OCI-M2 (cell line): ENCODE data around the gene RNF144A.

Experiments
- DNase-seq: peaks from one replicate; lab custom pipeline; 2025; ENCODE audit not compliant: unreplicated experiment; lab: John Stamatoyannopoulos, UW

The RNF144A gene

GRCh38 chr2:6906165-6906741, 11.0 kb upstream of the RNF144A start:
- DNase-seq, result no peak

- DNase-seq, result no peak
Observed at GRCh38 chr2:6908291-6908690, 8.9 kb upstream of the RNF144A start.

DNA sequence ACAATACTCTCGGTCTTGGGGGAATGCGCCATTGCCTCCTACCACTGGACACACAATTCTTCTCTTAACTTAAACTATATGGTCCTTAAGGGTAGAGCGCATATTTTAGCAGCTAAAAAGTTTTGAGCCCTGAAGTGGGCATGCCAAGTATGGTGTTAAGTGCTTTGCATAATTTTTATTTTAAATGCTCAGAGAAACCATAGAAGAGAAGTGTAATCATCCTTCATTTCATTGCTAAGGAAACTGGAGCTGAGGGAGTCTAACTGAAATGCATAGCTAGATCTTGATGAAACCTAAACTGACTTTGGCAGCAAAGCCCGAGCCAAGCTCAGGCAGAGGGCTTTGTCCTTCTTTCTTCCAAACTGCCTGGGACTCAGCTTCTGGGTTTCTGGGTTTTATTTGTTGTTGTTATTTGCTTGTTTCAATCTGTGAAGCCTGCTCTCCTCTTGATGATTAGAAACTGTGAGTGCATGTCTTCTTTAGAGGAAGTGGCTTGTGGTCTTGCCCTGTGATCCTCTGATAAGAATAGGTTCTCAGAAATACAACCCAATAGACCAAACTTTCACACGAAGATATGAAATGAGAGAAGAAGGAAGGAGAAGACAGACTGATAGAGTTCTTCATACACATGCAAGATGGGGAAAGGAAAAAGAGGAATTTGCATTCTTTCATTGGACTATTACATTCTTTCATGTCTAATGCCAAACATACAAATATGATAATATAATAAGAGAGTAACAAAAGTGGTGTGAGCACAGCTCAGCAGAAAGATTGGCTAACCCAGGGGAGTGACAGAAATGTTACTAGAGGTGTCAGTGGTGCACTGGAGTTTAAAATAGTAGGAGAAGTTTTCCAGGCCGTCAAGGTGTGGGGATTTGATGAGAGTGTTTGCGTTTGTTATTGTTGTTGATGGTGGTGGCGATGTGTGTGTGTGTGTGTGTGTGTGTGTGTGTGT, 7.5 kb upstream of the RNF144A start:
- DNase-seq, result no peak

- no peak for DNase-seq
Observed at GRCh38 chr2:6911721-6912120, 5.5 kb upstream of the RNF144A start.

DNA sequence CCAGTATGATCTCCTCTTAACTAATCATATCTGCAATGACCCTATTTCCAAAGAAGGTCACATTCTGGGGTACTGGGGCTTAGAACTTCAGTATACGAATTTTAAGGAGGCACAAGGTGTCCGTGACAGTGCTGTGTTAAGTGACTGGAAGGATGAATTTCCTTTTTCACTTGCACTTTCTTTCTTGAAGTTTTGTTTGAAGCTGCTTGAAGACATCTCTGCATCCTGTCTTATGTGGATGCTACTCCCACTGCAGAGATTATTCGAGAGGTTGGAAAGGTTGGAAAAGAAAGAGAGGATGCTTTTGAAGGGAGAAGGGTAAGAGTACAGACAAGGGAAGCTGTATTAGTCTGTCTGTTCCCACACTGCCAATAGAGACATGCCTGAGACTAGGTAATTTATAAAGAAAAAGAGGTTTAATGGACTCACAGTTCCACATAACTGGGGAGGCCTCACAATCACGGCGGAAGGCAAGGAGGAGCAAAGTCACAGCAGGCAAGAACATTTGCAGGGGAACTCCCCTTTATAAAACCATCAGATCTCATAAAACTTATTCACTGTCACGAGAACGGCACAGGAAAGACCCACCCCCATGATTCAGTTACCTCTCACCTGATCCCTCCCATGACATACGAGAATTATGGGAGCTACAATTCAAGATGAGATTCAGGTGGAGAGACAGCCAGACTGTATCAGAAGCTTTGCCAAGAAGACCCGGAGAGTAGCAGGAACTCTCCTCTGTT, 3.6 kb upstream of the RNF144A start:
- no peak for DNase-seq

- no peak for DNase-seq
Observed at GRCh38 chr2:6914828-6915227, 2.4 kb upstream of the RNF144A start.

- DNase-seq, result no peak
Observed at GRCh38 chr2:6915399-6915798, 1.8 kb upstream of the RNF144A start.

GRCh38 chr2:6916224-6916623, 988 bp upstream of the RNF144A start:
- no peak for DNase-seq

- no peak for DNase-seq
Observed at GRCh38 chr2:6916736-6917070, 509 bp upstream of the RNF144A start.

DNA sequence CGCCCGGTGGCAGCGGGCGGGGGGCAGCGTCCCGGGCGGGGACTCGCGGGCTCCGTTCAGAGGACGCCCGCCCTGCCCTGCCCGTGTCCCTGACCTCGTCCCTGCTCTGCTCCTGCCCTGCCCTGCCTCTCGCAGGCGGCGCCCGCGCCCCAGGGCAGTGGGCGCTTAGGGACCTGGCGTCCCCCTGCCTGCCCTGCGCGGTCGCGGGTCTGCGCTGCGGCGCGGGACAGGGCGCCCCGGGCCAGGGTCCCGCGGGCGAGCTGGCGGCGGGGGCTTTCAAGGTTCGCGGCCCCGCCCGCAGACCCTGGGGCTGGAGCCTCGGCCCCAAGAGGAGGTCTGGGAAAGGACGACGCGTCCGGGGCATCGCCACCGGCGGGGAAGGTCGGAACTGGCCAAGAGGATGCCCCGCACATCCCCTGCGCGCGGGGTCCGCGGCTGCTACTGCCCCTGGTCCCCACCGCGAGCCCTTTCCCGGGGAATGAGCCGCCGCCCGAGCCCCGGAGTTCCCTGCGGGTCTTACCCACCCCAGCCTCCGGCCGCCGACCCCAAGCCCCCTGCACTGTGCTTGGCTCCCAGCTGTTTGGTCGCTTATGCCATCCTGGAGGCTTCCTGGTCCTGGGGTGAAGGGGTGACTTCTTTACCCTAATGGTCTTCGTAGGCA, 679 bp downstream of the RNF144A start:
- no peak for DNase-seq

GRCh38 chr2:6919901-6920742, 2.9 kb downstream of the RNF144A start:
- no peak for DNase-seq

DNA sequence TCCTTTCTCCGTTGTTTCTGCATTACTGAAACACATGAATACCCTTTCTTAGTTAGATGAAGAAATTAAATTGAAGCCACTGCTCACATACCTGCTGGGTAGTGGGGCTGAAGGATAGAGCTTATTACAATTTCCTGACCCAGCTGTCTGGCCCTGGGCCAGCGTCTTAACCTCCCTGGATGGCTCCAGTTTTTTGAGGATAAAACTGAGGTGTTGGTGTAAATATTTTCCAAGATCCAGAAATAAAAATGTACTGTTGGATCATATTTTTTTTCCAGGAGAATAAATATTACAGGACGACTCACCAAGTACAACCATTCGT, 3.5 kb downstream of the RNF144A start:
- DNase-seq, result no peak

GRCh38 chr2:6921321-6921922, 4.2 kb downstream of the RNF144A start:
- no peak for DNase-seq

DNA sequence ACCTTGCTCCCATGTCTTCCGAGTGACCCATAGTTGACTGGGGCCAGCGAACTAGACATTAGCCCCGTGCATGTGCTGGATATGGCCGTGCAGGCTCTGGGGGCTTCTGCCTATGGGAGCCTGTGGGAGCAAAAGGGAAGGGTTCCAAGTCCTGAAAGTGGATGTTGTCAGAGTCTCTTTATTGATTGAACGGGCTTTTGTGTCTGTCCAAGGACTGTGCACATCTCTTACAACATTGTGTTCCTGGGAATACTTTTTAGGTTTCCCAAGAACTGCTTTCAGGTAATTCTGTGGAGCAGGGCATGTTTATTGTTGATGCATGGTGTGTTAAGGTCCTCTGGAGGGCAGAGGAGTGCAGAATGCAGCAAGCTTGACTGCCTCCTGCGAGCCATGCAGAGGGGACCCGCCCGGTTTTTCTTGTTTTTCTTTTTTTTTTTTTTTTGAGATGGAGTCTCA, 5.0 kb downstream of the RNF144A start:
- no peak for DNase-seq

GRCh38 chr2:6923319-6923718, 6.1 kb downstream of the RNF144A start:
- DNase-seq, result no peak

DNA sequence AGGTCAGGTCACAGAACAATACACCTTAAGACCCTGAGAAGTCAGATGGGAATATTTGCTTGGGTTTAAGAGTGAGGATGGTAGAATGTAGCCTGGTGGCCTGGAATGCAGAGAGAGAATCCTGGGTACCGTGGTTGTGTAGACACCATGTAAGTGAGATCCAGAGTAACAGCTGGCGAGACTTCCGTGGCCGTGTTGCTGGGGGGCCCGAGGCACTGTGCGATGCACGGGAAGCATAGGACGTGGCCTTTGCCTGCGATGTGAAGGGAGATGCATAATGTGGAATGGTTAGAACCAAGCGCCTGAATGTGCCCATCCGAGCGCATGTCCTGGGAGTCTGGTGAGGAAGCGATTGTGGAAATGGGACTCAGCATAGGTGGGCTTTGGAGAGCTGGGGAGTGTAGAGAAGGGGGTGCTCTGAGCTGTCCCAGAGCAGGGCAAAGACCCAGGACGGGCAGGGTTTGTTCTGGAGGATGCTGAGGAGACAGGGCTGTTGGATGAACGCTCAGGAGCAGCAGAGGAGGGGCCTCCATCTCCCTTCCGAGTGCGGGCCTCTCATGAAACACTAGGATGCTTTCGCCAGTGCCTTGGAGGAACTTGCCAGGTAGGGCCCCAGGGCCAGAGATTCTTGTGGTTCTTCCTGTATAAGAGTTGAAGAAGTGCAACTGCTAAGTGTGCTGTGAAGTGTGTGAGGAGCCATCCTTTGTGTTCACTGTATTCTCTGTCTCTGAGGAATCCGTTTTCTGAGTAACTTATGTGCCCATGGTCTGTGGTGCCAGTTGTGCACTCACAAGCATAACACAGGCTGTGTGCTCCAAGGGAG, 7.1 kb downstream of the RNF144A start:
- DNase-seq, result no peak

GRCh38 chr2:6924924-6925409, 7.8 kb downstream of the RNF144A start:
- DNase-seq, result no peak

DNA sequence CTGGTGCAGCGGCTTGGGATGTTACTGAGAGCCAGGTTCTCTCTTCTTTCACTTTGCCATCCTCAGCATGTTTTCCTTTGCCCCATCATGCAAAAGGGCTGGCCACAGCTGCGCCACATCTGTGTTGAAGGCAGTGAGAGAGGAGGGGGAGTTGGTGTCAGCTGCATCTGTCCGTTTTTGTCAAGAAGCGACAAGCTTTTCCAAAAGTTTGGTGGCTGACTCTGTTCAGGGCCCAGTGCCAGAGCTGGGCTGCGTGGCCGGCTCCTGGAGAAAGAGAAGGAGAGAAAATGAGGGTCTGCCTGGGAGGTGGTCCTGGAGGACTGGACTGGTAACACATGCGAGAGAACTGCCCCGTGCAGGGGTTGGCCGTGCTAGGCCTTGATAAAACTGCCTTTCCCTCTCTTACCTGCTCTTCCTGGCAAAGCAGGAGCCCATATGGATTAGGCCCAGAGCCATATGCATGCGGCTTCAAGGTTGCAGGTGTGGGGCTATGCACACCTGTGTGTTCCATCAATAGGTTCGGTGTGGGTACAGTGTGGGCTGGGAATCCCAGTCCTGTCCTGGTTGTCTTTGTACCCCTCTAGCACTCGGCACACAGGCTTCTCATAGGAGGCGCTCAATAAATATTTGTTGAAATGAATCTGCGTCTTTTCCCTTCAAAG, 9.0 kb downstream of the RNF144A start:
- no peak for DNase-seq

- DNase-seq, result no peak
Observed at GRCh38 chr2:6927186-6927585, 10.0 kb downstream of the RNF144A start.
